Common myeloid progenitor, CD34-positive (primary cell): ENCODE data around the gene TNFSF8.

Source experiments
- CTCF ChIA-PET: fragments of 350-600 bp; sonication (Branson Sonifier 250); formaldehyde crosslinking; loops from one replicate; lab custom pipeline; 2021; ENCODE audit warnings: antibody characterized with exemption; lab: Charles Lee
- POLR2A ChIA-PET: fragments of 350-600 bp; sonication (Branson Sonifier 250); formaldehyde crosslinking; loops from one replicate; lab custom pipeline; 2021; ENCODE audit warnings: antibody characterized with exemption; lab: Charles Lee
- DNase-seq, 3 donors: peaks; one replicate each; pipeline versions ENCODE4 v3.0.0 to v3.0.0-alpha.2; 2013
- H3K27ac ChIP-seq, 2 experiments: 1 replicate in 1 of 2; 2 replicates in 1 of 2; pipeline ENCODE4 v1.7.0; 2013; ENCODE audit warnings: inconsistent platforms in 2 of 2, low read length in 2 of 2, mild to moderate bottlenecking in 2 of 2, low read depth in 1 of 2, moderate library complexity in 1 of 2; ENCODE audit not compliant: severe bottlenecking in 2 of 2, insufficient read depth in 1 of 2, poor library complexity in 1 of 2
- H3K27me3 ChIP-seq, 5 experiments: replicated peaks in 2 of 5; 1 replicate in 3 of 5; 2 replicates in 2 of 5; pipeline versions ENCODE4 v1.6.1 to v1.7.0; 2013; ENCODE audit warnings: low read length in 4 of 5, mild to moderate bottlenecking in 2 of 5, moderate library complexity in 2 of 5, inconsistent platforms in 1 of 5; ENCODE audit not compliant: insufficient read depth in 5 of 5, control insufficient read depth in 4 of 5
- H3K36me3 ChIP-seq, 4 experiments: 1 replicate in 2 of 4; 2 replicates in 2 of 4; pipeline versions ENCODE4 v1.6.1 to v1.7.0; 2013; ENCODE audit warnings: low read length in 3 of 4, control low read depth in 1 of 4, mild to moderate bottlenecking in 1 of 4; ENCODE audit not compliant: control insufficient read depth in 4 of 4, insufficient read depth in 4 of 4
- H3K4me1 ChIP-seq, 4 experiments: 1 replicate in 3 of 4; 2 replicates in 1 of 4; pipeline versions ENCODE4 v1.6.1 to v1.7.1; 2013; ENCODE audit warnings: low read length in 3 of 4, mild to moderate bottlenecking in 3 of 4, control low read depth in 1 of 4, inconsistent platforms in 1 of 4, moderate library complexity in 1 of 4; ENCODE audit not compliant: control insufficient read depth in 4 of 4, insufficient read depth in 4 of 4; ENCODE audit errors: control extremely low read depth in 1 of 4
- H3K4me3 ChIP-seq, 7 experiments: 1 replicate in 4 of 7; 2 replicates in 3 of 7; pipeline versions ENCODE4 v1.5.1 to v1.7.0; 2013; ENCODE audit warnings: mild to moderate bottlenecking in 7 of 7, low read length in 6 of 7, moderate library complexity in 6 of 7, inconsistent platforms in 2 of 7, low read depth in 2 of 7, control low read depth in 1 of 7; ENCODE audit not compliant: insufficient read depth in 4 of 7, control insufficient read depth in 1 of 7; ENCODE audit errors: extremely low read depth in 1 of 7
- H3K9me3 ChIP-seq, 5 experiments: 1 replicate in 4 of 5; 2 replicates in 1 of 5; pipeline versions ENCODE4 v1.6.1 to v1.7.1; 2013; ENCODE audit warnings: low read length in 4 of 5, mild to moderate bottlenecking in 2 of 5, inconsistent platforms in 1 of 5, low read depth in 1 of 5, moderate library complexity in 1 of 5; ENCODE audit not compliant: control insufficient read depth in 4 of 5, insufficient read depth in 2 of 5; ENCODE audit errors: control extremely low read depth in 1 of 5
- WGBS: methylation state at CpG from one replicate; pipeline ENCODE4 v1.1.5; 2013; ENCODE audit not compliant: insufficient coverage; 5-methylcytosine and 5-hydroxymethylcytosine counted together

Gene TNFSF8

DNA sequence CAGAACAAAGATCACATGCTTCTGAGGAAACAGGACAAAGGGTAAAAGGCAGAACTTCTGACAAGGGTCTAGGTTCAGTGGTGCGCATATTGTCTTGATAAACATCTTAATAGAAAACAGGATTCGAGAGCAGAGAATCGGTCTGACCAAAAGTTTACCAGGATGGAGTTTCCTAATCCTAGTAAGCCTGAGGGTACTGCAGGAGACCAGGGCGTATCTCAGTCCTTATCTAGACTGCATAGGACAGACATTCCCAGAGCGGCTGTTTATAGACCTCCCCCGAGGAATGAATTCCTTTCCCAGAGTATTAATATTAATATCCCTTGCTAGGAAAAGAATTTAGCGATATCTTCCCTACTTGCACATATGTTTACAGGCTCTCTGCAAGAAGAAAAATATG lies 32.4 kb upstream of the TNFSF8 start:
- Histone ChIP-seq H3K4me3 (no peak overlapping the region), H3K9me3 (peaks cover 2 to 36% (median 22%) of the 10 kb centered on the region in 5 experiments), H3K4me1 (peaks cover 5 to 12% (median 9%) of the 10 kb centered on the region in 4 experiments), H3K27me3 (no peaks in the 10 kb centered on the region), H3K27ac (no peak overlapping the region), H3K36me3 (peaks cover 0 to 3% (median 0%) of the 10 kb centered on the region in 4 experiments)
- WGBS, result 99% methylated on average over 7 of the region's 7 CpGs
- peak in 2 of 3 donors; percentile 36 to 53 for DNase-seq
- CTCF ChIA-PET, result no interaction called here
- POLR2A ChIA-PET, result no interaction called here

DNA sequence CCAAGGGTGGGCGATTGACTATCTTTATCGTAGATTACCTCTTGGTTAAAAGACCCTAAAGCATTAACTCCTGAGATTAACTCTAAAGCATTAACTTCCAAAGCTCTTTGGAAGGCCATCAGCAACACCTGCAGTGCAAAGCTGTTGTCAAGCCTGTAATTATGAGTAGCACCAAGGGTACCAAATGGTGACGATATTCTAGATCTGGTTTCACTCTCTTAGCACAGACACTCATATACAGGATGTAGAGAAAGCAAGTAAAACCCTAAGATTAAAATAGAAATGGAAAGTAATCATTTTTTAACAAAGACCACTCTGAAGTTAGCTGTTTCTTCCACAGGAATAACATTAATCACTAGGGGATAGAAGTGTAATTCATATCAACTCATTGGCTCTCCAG lies 29.9 kb upstream of the TNFSF8 start:
- H3K4me1 ChIP-seq, result peaks cover 15 to 35% (median 32%) of the 10 kb centered on the region in 4 experiments
- POLR2A ChIA-PET, result no interaction called here
- no peaks in the 10 kb centered on the region for H3K27me3 ChIP-seq
- no peak for DNase-seq
- H3K4me3 ChIP-seq, result no peak overlapping the region
- H3K27ac ChIP-seq, result no peak overlapping the region
- H3K9me3 ChIP-seq, result peaks cover 2 to 33% (median 22%) of the 10 kb centered on the region in 5 experiments
- WGBS, result no CpG with 5 or more reads among the region's 3 CpGs
- peaks cover 0 to 3% (median 0%) of the 10 kb centered on the region in 4 experiments for H3K36me3 ChIP-seq
- CTCF ChIA-PET, result interaction anchor here (1.3 to 2.3 kb wide), 4 partner anchors 21 to 51 kb away, joined by 3 to 7 read pairs (median 4); no protein-coding TSS in a partner anchor

DNA sequence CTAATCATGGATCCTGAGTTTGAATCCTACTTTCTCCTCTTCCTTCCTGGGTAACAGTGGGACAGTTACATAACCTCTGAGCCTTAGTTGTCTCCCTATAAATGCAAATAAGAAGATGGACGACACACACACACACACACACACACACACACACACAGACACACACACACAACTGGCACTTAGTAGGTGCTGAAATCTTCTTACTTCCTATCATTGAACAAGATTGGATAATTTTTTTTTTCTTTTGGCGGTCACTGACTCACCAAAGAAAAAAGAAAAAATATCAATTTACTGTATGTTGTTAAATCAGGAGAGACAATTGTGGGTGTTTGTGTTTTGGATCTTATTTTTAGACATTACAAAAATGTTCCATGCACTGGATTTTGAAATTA lies 28.4 kb upstream of the TNFSF8 start:
- Histone ChIP-seq H3K27me3 (no peaks in the 10 kb centered on the region), H3K9me3 (peaks cover 2 to 32% (median 21%) of the 10 kb centered on the region in 5 experiments), H3K4me1 (peaks cover 28 to 50% (median 46%) of the 10 kb centered on the region in 4 experiments), H3K36me3 (peaks cover 0 to under 1% (median 0%) of the 10 kb centered on the region in 4 experiments), H3K27ac (peak overlapping the region; percentile 71 to 84), H3K4me3 (peak overlapping the region in 5 of 7 experiments; percentile 24 to 70 (median 52))
- ChIA-PET CTCF (interaction anchor here (1.3 to 2.3 kb wide), 2 partner anchors 30 to 44 kb away, joined by 3 to 7 read pairs; no protein-coding TSS in a partner anchor), POLR2A (interaction anchor here (0.7 to 1.9 kb wide), 2 partner anchors 10 to 12 kb away, joined by 3 to 5 read pairs; no protein-coding TSS in a partner anchor)
- WGBS, result 20% methylated on average over 1 of the region's 2 CpGs
- DNase-seq, result peak in 1 of 3 donors; percentile 65

DNA sequence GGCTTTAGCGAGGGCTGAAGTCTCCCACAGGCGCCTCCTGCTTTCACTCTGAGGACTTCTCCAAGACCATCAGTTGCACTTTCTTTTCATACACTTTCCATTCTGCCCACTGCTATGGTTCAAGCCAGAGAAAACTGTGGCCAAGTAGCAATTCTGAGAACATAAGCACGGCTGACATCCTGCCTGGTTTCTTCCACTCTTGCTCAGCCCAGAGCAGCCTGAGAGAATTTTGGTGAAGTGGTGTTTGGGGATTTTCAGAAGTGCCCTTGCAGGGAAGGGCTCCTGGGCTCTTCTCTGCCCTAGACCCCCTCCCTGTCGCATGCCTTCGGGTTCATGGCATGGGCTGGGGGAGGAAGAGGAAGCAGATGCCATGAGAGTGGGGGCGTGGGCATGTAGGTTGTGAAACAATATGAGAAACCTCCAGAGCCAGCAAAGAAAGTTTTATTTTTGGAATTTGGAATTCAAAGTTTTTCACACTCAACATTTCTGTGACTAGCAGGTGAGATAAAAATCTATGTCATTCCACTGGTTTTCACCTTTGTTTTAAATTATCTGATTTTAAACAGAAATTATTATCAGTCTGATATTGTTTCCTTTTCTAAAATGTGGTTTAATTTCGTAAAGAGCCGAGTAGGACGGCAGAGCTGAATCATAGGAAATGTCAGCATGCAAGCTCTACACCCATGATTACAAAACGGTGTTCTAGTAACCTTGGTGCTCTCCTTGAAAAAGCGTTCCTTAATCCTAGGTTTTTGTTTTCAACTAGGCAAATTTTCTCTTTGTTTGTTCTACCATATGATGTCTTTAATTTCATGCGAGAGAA lies 27.8 kb upstream of the TNFSF8 start:
- Histone ChIP-seq H3K4me1 (peaks cover 32 to 56% (median 52%) of the 10 kb centered on the region in 4 experiments), H3K9me3 (peaks cover 2 to 26% (median 20%) of the 10 kb centered on the region in 5 experiments), H3K36me3 (no peaks in the 10 kb centered on the region), H3K4me3 (peak overlapping the region in 6 of 7 experiments; percentile 13 to 70 (median 48)), H3K27me3 (no peaks in the 10 kb centered on the region), H3K27ac (peak overlapping the region; percentile 71 to 84)
- WGBS, result 14% methylated on average over 9 of the region's 12 CpGs
- peak; percentile 88 to 98 (median 98) for DNase-seq
- ChIA-PET POLR2A (interaction anchor here (0.7 to 1.9 kb wide), 3 partner anchors 11 to 51 kb away, joined by 3 to 5 read pairs (median 4); no protein-coding TSS in a partner anchor), CTCF (no interaction called here)

DNA sequence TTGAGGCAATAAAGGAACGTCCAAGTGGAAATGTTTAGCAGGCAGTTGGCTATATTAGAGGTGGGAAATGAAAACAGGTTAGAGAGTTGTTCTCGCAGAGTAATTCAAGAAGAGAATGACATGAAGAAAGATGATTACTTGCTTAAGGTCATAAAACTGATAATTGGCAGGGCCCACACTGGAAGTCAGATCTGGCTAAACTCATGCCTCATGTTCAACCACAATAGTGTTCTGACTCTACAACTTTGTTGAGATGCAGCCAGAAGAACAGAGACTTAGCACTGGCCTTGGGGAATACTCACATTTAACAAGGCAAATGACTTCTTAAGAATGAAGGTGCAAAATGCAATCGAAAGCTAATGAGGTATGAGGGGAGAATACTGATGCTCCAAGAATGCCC lies 27.2 kb upstream of the TNFSF8 start:
- Histone ChIP-seq H3K9me3 (peaks cover 2 to 25% (median 16%) of the 10 kb centered on the region in 5 experiments), H3K27me3 (no peaks in the 10 kb centered on the region), H3K27ac (peak overlapping the region; percentile 9 to 84), H3K36me3 (no peaks in the 10 kb centered on the region), H3K4me1 (peaks cover 32 to 60% (median 54%) of the 10 kb centered on the region in 4 experiments), H3K4me3 (peak overlapping the region in 3 of 7 experiments; percentile 13 to 70 (median 44))
- ChIA-PET POLR2A (interaction anchor here (1.9 kb wide), 1 partner anchor 11 kb away, joined by 5 read pairs; no protein-coding TSS in a partner anchor), CTCF (interaction anchor here (0.8 to 1.4 kb wide), 3 partner anchors 29 to 276 kb away, joined by 3 to 4 read pairs (median 4); no protein-coding TSS in a partner anchor)
- 86% methylated on average over 2 of the region's 3 CpGs for WGBS
- peak in 1 of 3 donors; percentile 22 for DNase-seq

DNA sequence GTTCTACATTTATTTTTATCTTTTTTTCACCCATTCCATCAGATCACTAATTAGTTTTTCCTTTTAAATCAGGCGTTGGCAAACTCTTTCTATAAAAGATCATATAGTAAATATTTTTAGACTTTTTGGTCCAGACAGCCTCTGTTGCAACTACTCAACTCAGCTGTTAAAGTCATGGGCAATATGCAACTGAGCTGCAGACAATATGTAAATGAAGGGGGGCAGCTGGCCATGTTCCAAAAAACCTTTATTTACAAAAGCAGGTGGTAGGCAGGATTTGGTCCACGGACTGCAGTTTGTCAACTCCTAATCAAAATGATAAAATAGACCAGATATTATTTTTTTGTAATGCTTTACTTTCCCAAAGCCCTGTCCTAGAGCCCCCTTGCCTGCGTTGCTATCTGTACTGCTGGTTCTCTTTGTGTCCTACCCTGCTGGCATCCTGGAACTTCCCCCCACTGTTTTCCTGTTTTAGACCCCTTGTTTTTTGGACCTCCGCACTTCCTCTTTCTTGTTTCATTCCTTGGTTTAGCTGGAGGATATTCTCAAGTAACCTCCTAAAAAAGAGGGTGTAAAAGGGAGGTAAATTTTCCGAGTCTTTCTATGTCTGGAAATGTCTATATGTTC lies 24.7 kb upstream of the TNFSF8 start:
- H3K27me3 ChIP-seq, result no peaks in the 10 kb centered on the region
- peaks cover 1 to 9% (median 5%) of the 10 kb centered on the region in 5 experiments for H3K9me3 ChIP-seq
- ChIA-PET CTCF (interaction anchor here (1.0 to 1.4 kb wide), 3 partner anchors 25 to 40 kb away, joined by 3 read pairs; partner anchors contain the start of gene TNFSF8), POLR2A (interaction anchor here (0.6 kb wide), 1 partner anchor 9 kb away, joined by 3 read pairs; no protein-coding TSS in a partner anchor)
- H3K36me3 ChIP-seq, result no peaks in the 10 kb centered on the region
- 10% methylated on average over 2 of the region's 5 CpGs for WGBS
- H3K4me3 ChIP-seq, result peak overlapping the region in 4 of 7 experiments; percentile 19 to 37 (median 36)
- peaks cover 32 to 60% (median 54%) of the 10 kb centered on the region in 4 experiments for H3K4me1 ChIP-seq
- H3K27ac ChIP-seq, result no peak overlapping the region
- DNase-seq, result peak in 2 of 3 donors; percentile 59 to 68
